Calu3 (cell line): ENCODE data around the gene PPFIBP1. TPM values are rescaled to one million over a fixed set of nuclear protein-coding genes. Genes with fewer than 3 reads are reported as not detected.
"Not testable (repeated sequence)": the region's sequence is repeated elsewhere in the genome, so short reads cannot be mapped to it uniquely, and the experiment has no call there.

Experiments
- BruUV-seq: library from RNA; stranded (reverse); fragments of 400-500 nt; replicated peaks from 2 replicates; lab custom pipeline; 2021; lab: Mats Ljungman, UMichigan
- CTCF ChIA-PET: fragments of 300-600 bp; sonication (Branson Sonifier 250); formaldehyde crosslinking; loops from one replicate; lab custom pipeline; 2022; ENCODE audit warnings: antibody characterized with exemption; lab: Charles Lee
- DNase-seq: peaks from one replicate; pipeline ENCODE4 v3.0.0; 2022
- H3K27ac Mint-ChIP-seq: one replicate; pipeline ENCODE4 v1.8.0; 2022; ENCODE audit warnings: mixed read lengths; ENCODE audit not compliant: unreplicated experiment
- H3K27me3 Mint-ChIP-seq: one replicate; pipeline ENCODE4 v1.8.0; 2022; ENCODE audit warnings: mixed read lengths; ENCODE audit not compliant: unreplicated experiment
- H3K36me3 Mint-ChIP-seq: one replicate; pipeline ENCODE4 v1.8.0; 2022; ENCODE audit warnings: mild to moderate bottlenecking, moderate library complexity, mixed read lengths; ENCODE audit not compliant: insufficient read depth, unreplicated experiment
- H3K4me1 Mint-ChIP-seq: one replicate; pipeline ENCODE4 v1.8.0; 2022; ENCODE audit warnings: mild to moderate bottlenecking, low read depth, mixed read lengths; ENCODE audit not compliant: unreplicated experiment
- H3K4me3 Mint-ChIP-seq: one replicate; pipeline ENCODE4 v1.8.0; 2022; ENCODE audit warnings: mild to moderate bottlenecking, low read depth, moderate library complexity, mixed read lengths; ENCODE audit not compliant: unreplicated experiment
- H3K9me3 Mint-ChIP-seq: one replicate; pipeline ENCODE4 v1.8.0; 2022; ENCODE audit warnings: low read depth, mixed read lengths; ENCODE audit not compliant: unreplicated experiment
- intact Hi-C: fragments of 100-400 bp; cut with micrococcal nuclease; formaldehyde crosslinking; loops from one replicate; pipeline ENCODE4 v1.10.0; 2022; ENCODE audit not compliant: unreplicated experiment
- total RNA-seq: library from RNA; stranded (reverse); gene quantifications from 2 replicates; pipeline ENCODE4 v1.2.3, GENCODE V29; 2022
- TF ChIP-seq, protein P1 (sequence below): fragments of 200-600 bp; IDR thresholded peaks from one replicate; pipeline ENCODE4 v1.8.0; 2022; ENCODE audit warnings: antibody characterized with exemption; ENCODE audit not compliant: unreplicated experiment

PPFIBP1 gene
- total RNA-seq, 1 experiment from 2014 or later, result 58.7 TPM

DNA sequence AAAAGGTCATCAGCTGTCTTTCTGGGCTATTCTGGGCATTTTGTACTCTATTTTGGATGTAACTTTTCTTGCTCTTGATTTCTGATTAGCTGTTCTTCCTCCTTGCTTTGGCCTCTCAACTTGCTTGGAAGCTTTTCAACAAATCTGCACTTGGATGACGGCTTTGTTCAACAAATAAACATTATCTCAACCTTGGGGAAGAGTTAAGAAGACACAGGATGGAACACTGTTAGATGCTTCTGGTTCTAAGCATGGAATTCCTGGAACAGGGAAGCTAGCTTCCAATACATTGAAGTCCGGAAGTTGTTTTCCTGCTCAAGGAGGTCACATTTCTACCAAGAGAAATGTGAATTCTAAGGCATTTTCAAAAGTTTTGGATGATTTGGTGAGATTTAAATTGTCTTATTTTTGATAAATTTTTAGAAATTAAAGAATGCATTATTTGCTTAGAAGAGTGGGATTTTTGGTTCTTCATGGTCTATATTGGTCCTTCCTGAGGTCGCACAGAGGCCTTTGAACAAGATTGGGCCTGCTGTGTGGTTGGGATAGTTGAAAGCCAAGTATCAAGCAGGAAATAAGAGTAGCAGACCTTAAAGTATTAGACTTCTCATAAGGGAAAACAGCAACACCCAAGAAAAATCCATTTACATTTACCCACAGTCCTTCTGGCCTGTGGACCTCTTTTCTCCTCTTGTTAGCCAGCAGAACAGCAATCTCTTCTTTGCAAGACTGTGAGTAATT, 59.2 kb downstream of the PPFIBP1 start:
- no peaks in the 10 kb centered on the region for H3K9me3 Mint-ChIP-seq
- CTCF ChIA-PET, result no interaction called here
- TF ChIP-seq, protein P1, sequence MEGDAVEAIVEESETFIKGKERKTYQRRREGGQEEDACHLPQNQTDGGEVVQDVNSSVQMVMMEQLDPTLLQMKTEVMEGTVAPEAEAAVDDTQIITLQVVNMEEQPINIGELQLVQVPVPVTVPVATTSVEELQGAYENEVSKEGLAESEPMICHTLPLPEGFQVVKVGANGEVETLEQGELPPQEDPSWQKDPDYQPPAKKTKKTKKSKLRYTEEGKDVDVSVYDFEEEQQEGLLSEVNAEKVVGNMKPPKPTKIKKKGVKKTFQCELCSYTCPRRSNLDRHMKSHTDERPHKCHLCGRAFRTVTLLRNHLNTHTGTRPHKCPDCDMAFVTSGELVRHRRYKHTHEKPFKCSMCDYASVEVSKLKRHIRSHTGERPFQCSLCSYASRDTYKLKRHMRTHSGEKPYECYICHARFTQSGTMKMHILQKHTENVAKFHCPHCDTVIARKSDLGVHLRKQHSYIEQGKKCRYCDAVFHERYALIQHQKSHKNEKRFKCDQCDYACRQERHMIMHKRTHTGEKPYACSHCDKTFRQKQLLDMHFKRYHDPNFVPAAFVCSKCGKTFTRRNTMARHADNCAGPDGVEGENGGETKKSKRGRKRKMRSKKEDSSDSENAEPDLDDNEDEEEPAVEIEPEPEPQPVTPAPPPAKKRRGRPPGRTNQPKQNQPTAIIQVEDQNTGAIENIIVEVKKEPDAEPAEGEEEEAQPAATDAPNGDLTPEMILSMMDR, result no peak
- no TSS peak for BruUV-seq
- intact Hi-C loops, result no loop called here
- H3K4me3 Mint-ChIP-seq, result no peak overlapping the region
- DNase-seq, result no peak
- H3K27me3 Mint-ChIP-seq, result no peaks in the 10 kb centered on the region
- no peak overlapping the region for H3K27ac Mint-ChIP-seq
- peaks cover 36% of the 10 kb centered on the region for H3K4me1 Mint-ChIP-seq
- H3K36me3 Mint-ChIP-seq, result no peaks in the 10 kb centered on the region

DNA sequence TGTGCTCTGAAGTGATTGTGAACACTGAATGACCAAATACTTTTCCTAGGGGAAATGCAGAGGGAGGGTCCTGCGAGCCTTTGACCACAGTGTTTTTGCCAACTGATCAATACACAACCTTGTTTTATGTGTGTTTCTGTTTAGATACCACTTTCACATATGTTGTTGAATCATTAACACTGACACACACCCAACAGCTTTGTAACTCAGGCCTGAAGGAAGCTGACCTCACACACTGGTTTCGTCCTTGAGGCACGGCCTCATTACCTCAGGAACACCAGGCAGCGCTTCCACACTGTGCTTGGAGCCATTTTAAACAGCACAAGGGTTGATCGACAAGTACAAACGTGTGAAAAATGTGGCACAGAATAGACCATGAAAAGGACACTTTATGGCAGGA, 60.0 kb downstream of the PPFIBP1 start:
- no peaks in the 10 kb centered on the region for H3K9me3 Mint-ChIP-seq
- no TSS peak for BruUV-seq
- intact Hi-C loops, result no loop called here
- TF ChIP-seq, protein P1, result no peak
- H3K36me3 Mint-ChIP-seq, result no peaks in the 10 kb centered on the region
- no peak overlapping the region for H3K4me3 Mint-ChIP-seq
- CTCF ChIA-PET, result no interaction called here
- H3K27me3 Mint-ChIP-seq, result no peaks in the 10 kb centered on the region
- no peak for DNase-seq
- no peak overlapping the region for H3K27ac Mint-ChIP-seq
- peaks cover 44% of the 10 kb centered on the region for H3K4me1 Mint-ChIP-seq

DNA sequence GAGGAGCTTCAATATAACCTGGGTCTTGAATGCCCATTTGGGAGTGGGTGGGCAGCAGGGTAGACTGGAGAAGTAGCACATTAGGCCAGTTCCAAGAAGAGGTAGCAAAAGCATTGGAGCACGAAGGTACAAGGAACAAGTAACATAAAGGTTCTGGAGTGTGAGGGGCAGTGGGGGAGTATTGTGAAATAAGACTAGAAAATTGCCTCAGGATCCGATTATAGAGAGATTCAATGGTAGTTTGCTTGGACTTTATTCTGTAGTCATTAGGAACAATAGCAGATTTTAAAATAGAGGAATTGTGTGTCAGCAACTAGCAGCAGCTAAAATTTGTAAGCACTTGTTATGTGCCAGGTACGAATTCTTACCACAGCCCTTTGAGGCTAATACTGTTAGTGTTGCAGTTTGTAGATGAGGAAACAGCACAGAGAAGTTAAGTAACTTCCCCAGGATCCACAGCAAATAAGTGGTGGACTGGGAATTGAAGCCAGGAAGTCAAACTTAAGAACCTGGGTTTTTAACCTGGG, 61.8 kb downstream of the PPFIBP1 start:
- no TSS peak for BruUV-seq
- Mint-ChIP-seq H3K27me3 (no peaks in the 10 kb centered on the region), H3K27ac (no peak overlapping the region), H3K4me3 (no peak overlapping the region), H3K36me3 (no peaks in the 10 kb centered on the region), H3K4me1 (peaks cover 57% of the 10 kb centered on the region), H3K9me3 (no peaks in the 10 kb centered on the region)
- DNase-seq, result no peak
- TF ChIP-seq, protein P1, result no peak
- CTCF ChIA-PET, result no interaction called here
- intact Hi-C loops, result no loop called here

DNA sequence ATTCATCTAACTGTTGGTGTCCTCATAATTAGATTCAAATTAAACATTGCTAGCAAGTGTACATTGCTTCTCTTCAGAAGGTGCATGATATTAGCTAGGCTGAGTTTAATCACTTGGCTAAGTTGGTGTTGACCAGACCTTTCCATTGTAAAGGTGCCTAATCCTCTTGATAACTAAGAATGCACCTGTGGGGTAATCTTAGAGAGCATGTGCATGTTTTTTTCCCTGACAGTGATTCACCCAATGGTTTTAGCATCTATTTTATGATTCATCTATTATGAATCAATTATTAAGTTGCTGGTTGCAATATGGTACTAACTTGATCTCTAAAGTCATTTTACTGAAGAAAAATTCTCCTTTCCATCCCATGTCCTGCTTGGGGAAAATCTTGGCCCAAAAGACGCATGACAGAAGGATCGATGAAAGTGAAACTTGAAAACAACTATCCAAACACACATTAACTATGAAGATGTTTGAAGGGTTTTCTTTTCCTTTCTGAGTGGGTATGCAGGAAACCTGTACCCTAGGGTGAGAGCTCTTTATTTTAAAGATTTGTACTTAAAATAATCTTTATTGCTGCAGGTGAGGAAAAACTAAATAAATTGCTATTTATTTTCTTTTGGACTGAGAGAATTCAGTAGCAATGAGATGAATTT, 64.2 kb downstream of the PPFIBP1 start:
- peak overlapping the region; percentile 42 for H3K27ac Mint-ChIP-seq
- DNase-seq, result not testable (repeated sequence)

More for the DNA sequence above, 64.2 kb downstream of the PPFIBP1 start:
- H3K36me3 Mint-ChIP-seq, H3K9me3 Mint-ChIP-seq, CTCF ChIA-PET, H3K27me3 Mint-ChIP-seq, BruUV-seq, intact Hi-C loops: not testable (repeated sequence)
- Mint-ChIP-seq H3K4me1 (peaks cover 55% of the 10 kb centered on the region), H3K4me3 (peak overlapping the region; percentile 22)
